ENCODE results near the gene DCST1. TPM values are rescaled to one million over a fixed set of nuclear protein-coding genes. Genes with fewer than 3 reads are reported as not detected.
A peak's percentile ranks its signal among the peaks of the same experiment; 100 is the strongest.

DCST1 gene
- total and polyA plus RNA-seq, 2 of the 13 experiments (the other 11 are each of a cell fraction or from before 2014, with no cell fraction given): 0.04 TPM; not detected in 1

GRCh38 chr1:155063550-155064110, 30.0 kb downstream of the DCST1 start, which contains the start of gene EFNA4 (continued):
- TF ChIP-seq AKNA (CRISPR knock-in tag; IDR thresholded peaks at IDR 0.05; ENCODE audit: borderline replicate concordance) (no peak), THYN1 (CRISPR knock-in tag; IDR thresholded peaks at IDR 0.05; ENCODE audit: borderline replicate concordance, low read depth) (no peak), REL (CRISPR knock-in tag; conservative IDR thresholded peaks at IDR 0.05) (no peak), EP300 (IDR thresholded peaks at IDR 0.05; ENCODE audit: low read depth in 2 of 2, low read length in 2 of 2) (no peak), EP300 (CRISPR knock-in tag; IDR thresholded peaks at IDR 0.05; ENCODE audit: borderline replicate concordance) (no peak), KLF6 (CRISPR knock-in tag; IDR thresholded peaks at IDR 0.05) (0 out of 2 replicates have a peak, but pooled peaks have one; percentile 44), YEATS4 (CRISPR knock-in tag; IDR thresholded peaks at IDR 0.05; ENCODE audit: borderline replicate concordance) (no peak), ZBTB43 (CRISPR knock-in tag; conservative IDR thresholded peaks at IDR 0.05) (no peak), ZFX (CRISPR knock-in tag; IDR thresholded peaks at IDR 0.05; ENCODE audit: low read depth) (peak; percentile 85), SMYD3 (CRISPR knock-in tag; IDR thresholded peaks at IDR 0.05) (no peak), JDP2 (CRISPR knock-in tag; IDR thresholded peaks at IDR 0.05; ENCODE audit: borderline replicate concordance) (no peak), ZNF543 (CRISPR knock-in tag; IDR thresholded peaks at IDR 0.05) (no peak), ZBED4 (CRISPR knock-in tag; IDR thresholded peaks at IDR 0.05; ENCODE audit: borderline replicate concordance) (peak; percentile 79; the same call in 1 of the 2 replicates), ZNF10 (CRISPR knock-in tag; IDR thresholded peaks at IDR 0.05; ENCODE audit: borderline replicate concordance, low read depth) (no peak), ZNF678 (CRISPR knock-in tag; IDR thresholded peaks at IDR 0.05) (no peak)
- TF ChIP-seq, protein P1, sequence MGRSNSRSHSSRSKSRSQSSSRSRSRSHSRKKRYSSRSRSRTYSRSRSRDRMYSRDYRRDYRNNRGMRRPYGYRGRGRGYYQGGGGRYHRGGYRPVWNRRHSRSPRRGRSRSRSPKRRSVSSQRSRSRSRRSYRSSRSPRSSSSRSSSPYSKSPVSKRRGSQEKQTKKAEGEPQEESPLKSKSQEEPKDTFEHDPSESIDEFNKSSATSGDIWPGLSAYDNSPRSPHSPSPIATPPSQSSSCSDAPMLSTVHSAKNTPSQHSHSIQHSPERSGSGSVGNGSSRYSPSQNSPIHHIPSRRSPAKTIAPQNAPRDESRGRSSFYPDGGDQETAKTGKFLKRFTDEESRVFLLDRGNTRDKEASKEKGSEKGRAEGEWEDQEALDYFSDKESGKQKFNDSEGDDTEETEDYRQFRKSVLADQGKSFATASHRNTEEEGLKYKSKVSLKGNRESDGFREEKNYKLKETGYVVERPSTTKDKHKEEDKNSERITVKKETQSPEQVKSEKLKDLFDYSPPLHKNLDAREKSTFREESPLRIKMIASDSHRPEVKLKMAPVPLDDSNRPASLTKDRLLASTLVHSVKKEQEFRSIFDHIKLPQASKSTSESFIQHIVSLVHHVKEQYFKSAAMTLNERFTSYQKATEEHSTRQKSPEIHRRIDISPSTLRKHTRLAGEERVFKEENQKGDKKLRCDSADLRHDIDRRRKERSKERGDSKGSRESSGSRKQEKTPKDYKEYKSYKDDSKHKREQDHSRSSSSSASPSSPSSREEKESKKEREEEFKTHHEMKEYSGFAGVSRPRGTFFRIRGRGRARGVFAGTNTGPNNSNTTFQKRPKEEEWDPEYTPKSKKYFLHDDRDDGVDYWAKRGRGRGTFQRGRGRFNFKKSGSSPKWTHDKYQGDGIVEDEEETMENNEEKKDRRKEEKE (IDR thresholded peaks at IDR 0.05): no peak
